T-helper 2 cell (primary cell): ENCODE data around the gene GPD1.

ENCODE experiments used
- DNase-seq, 5 experiments: peaks; one replicate each; pipeline versions ENCODE4 v3.0.0 to v3.0.0-alpha.2; 2012 to 2022
- total RNA-seq, 2 donors: gene quantifications; one replicate each; lab custom pipeline; 2026; lab: John Stamatoyannopoulos, UW

The GPD1 gene
- 0.40 to 2.2 reads per million in 2 donors for total RNA-seq

DNA sequence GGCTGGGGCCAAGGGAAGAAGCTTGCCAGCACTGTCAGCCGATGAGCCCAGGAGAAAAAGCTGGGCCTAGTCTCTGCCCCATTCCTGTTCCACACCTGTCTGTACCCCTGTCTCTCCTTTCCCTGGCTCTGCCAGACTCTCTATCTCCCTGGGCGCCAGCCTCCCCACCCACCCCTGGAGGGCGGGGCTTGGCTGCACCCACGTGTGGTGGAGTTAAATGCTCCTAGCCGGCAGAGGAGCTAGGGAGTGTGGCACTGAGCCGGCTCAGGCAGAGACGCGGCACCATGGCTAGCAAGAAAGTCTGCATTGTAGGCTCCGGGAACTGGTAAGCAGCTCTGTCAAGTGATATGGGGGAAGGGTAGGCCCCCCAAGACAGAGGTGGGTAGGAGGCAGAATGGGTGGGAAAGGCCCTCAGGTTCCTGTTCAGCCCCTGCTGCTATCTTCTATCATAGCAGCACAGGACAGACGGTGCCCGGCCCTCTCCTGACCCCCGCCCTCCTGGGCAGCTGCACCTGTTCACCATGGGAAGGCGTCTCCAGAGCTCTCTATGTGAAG, at the start of gene GPD1:
Gene GPD1 (plus strand): TSS at position 242 of the 555 bp plus-strand sequence. CDS start 43 bp downstream, at position 285.
- DNase-seq = peak in 2 of 5 experiments; percentile 12 to 15

DNA sequence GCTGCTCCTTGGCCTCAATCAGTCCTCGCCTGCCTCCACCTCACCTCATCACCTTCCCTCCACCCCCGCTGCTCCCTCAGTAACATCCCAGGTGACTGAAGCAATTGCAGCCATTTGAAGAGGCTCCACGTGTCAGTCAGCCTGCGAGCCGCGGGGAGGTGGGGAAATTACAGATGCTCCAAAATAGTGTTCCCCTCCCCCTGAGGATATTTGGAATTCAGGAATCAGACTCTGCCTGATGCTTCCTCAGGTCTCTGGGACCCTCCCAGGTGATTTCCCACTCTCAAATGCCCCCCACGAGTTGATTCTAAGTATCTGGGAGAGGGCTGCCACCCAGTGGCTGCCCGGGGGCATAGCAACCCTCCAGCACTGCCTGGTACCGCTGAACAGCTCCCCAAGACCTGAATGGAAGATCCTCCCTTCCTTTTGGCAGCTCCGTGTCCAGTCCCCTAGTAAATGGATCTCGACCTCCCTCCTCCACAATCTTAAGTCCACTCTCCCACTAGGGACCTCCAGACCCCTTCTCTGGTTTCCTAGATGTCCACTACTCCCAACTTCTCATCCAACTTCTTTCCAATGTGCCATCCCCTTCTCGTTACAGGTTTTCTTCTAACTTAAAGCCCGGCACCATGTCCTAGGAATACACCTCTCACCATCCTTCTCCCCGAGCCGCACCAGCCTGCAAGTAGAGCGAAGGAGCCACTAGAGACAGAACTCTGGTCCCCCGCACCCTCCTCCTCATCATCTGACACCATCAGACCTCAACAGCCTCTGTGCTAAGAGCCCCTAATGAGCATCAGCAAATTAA, 47.8 kb upstream of the GPD1 start:
- DNase-seq = peak in 4 of 5 experiments; percentile 26 to 56 (median 43)

DNA sequence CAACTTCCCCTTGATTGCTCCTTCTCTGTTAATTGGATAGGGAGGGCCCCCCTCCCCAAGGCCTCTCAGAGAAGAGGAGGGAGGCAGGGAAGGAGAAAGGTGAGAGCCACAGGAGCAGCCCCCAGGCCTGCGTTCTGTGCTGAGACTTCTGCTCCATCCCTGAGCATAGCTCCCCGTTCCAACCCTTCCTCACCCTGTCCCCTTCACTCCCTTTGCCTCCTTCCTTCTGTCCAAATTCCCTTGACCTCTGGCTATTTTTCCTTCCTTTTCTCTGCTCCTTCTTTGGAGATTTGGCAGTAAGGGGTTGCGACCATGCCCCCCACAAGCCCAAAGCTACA, 47.2 kb upstream of the GPD1 start:
- no peak for DNase-seq

DNA sequence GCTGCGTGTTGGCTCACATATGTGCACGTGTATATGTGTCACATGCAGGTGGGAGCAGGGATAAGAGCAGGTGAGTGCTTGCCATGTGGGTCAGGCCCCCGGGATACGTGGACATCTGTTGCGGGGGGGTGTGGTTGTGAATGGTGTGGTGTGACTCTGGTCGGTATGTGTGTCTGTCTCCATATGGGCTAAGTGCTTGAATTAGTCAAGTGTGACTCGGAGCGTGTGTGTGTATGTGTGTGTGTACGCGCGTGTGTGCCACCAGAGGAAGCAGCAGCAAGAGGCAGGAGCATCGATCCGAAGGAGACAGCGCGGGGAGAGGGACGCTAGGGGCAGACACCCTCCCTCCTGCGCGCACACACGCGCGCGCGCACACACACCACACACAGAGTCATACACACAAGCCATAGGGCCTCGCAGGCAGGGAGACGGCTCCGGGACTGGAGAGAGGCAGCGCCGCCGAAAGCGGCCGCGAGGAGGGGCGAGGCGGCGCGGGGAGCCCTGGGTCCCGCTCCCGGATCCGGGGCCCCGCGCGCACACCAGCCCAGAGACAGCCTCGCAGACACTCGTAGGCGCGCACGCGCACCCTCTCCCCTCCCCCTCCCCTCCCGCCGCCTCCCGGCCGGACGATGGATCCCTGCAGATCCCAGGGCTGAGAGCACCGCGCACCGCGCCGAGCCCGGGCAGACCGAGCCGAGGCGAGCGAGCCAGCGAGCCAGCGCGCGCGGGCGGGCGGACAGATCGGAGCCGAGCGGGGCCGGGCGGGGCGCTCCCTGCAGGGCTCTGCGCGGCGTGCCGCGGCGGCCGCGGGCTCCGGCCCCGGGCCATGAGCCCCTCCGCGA, 46.6 kb upstream of the GPD1 start, which contains the start of gene ASIC1:
Gene ASIC1 (plus strand): TSS at position 597 of the 842 bp plus-strand sequence. CDS start 1,171 bp downstream, outside the sequence.
- DNase-seq = peak in 2 of 5 experiments; percentile 22 to 72

DNA sequence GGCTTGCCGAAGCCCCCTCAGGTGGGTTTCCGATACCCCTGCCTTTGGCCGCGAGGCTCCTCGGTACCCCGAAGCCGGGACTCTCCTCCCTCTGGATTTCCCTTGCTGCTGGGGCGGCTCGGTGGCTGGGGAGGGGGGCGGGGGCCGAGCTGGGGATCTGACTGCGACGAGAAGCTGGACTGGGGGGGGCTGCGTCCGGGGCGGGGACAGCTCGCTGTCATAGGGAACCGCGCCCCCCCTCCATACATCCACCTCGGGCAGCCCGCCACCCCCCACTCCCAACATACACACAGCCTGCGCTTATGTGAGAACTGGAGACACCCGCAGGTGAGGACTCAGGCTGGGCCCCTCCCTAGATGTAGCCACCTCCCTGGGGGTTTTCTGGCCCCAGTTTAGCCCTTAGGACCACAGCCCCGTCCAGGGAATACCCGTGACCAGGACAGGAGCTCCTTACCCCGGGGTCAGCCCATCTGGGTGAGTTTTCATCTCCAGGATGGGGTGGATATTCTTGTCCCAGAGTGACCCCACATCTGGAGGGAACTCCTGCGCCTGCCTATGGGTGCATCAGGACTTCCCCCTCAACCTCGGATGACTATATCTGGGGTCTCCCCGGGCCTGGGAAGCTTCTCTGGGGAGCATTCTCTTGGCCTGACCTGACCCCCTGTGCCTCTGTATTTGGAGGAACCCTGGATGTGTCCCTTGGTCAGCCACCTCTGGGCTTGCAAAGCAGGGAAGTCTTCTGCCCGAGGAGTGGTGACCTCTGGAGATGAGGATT, 45.7 kb upstream of the GPD1 start:
- DNase-seq = no peak

DNA sequence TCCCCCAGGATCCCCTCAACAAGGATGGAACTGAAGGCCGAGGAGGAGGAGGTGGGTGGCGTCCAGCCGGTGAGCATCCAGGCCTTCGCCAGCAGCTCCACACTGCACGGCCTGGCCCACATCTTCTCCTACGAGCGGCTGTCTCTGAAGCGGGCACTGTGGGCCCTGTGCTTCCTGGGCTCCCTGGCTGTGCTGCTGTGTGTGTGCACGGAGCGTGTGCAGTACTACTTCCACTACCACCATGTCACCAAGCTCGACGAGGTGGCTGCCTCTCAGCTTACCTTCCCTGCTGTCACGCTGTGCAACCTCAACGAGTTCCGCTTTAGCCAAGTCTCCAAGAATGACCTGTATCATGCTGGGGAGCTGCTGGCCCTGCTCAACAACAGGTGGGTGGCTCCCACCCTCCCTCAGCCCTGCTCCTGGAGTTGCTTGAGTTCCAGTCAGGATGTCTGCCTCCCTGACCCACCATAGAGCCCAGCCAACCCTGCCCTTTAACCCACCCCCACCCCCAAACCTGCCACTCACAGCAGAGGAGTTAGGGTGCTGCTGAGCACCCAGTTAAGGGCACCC, 45.0 kb upstream of the GPD1 start:
- no peak for DNase-seq

DNA sequence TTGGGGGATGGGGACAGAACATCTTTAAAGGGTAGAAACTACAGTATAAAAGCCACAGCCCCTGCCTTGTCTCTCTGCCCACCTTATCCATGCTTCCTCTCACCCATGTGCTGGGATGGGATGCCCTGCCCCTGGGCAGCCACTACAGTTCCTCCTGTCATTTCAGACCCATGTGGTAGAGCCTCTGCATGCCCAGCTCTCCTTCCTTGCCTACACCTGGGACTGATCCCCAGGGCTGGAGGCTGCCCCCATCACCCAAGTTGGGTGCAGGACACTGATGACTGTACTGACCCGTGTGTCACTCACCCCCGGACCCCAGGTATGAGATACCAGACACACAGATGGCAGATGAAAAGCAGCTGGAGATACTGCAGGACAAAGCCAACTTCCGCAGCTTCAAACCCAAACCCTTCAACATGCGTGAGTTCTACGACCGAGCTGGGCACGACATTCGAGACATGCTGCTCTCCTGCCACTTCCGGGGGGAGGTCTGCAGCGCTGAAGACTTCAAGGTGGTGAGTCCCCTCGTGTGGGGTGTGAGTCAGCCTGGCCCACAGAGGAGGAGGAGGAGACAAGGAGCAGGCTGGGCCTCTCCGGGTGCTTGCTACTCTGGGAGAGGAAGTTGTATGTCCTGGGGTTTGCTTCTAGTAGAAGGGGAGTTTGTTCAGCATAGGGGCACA, 44.2 kb upstream of the GPD1 start:
- DNase-seq = peak in 1 of 5 experiments; percentile 58

DNA sequence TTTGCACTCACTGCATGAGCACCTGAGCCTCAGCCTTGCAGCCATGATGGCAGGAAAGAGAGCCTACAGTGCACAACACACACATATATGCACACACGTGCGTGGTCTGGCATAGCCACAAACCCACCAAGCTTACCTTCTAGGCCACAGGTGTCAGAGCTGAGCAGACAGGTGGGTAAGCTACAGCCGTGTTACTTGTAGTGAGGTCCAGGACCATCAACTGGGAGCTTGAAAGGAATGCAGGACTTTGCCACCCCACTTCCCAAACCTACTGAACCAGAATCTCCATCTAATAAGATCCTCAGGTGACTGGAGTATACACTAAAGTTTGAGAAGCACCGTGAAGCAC, 43.7 kb upstream of the GPD1 start:
- no peak for DNase-seq

DNA sequence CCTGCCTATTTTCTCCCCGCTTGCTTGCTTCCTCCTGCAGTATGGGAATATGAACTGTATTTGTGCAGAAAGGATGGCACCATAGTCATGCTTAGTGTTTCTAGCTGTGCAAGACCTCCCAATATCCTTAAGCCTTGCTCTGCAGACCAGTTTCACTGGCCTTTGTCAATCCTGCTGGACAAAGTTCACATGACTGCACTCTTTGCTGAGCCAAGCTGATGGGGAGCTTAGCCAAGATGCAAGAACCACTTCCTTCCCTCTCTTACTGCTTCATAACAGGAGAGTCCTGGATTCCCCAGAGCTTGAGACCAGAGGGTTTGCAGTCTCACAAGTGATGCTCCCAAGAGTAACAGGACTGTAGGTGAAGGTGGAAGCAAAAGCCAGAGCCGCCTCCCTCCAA, 42.6 kb upstream of the GPD1 start:
- DNase-seq = no peak

DNA sequence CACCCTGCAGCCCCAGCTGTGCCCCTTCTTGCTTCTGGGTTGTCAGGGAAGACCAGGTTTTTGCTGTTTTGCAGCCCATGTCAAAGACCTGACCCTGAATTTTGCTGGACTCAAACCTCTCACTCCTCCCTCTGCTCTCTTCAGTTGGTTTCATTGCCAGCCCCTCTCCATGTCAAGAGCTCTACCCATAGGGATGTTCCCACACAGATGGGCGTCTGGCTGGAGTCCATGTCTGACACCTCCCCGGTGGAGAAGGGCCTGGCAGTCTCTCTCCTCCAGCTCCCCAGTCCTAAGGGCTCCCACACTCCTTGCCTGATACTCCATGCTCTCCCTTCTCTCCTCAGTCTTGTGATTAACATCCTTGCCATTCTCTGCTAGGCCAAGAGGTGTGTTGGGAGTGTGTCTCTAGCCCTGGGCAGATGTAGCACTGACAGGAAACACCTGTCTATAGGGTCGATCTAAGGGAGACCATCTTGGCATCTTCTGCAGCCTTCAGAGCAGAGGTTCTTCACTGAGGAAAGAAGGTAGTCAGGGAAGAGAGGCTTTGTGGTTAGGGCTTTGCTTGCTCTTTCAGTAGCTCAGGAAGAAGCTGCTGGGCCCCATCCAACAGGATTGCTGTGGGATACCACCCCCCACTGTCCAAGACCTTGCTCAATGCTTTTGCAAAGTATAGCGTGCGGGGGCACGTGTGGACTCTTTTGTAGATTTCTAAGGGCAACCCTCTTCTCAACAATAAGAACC, 41.7 kb upstream of the GPD1 start:
- DNase-seq = no peak

DNA sequence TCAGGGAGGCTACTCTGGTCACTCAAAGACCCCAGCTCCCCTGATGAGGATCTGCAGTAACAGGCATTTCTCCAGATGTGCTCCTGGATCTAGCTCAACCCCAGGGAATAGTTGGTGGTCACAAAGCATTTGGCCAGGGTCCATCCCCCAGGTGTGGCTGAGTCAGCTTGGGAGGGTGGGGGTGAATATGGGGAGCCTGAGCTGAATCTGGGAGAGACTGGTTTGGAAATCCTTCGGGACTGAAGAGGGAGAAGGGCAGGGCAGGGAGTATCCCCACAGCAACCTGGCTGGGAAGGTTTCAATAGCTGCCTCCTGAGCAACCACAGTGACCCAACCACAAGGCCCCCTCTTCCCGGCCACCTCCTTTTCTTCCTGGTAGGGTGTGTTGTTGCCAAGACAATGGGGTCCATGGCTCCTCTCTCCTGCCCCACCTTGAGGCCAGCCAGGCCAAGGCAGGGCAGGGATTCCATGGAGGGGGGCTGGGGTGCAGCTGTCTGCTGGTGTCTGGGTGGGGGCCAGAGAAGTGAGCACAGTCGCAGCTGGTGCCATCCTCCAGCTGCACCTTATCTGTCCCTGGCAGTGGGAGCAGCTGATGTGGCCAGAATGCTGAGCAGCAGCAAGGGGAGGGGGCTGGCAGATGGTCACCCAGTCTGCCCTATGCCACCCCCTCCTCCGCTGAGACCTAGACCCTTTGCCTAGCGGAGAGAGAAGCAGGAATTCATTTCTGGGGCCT, 40.9 kb upstream of the GPD1 start:
- no peak for DNase-seq

DNA sequence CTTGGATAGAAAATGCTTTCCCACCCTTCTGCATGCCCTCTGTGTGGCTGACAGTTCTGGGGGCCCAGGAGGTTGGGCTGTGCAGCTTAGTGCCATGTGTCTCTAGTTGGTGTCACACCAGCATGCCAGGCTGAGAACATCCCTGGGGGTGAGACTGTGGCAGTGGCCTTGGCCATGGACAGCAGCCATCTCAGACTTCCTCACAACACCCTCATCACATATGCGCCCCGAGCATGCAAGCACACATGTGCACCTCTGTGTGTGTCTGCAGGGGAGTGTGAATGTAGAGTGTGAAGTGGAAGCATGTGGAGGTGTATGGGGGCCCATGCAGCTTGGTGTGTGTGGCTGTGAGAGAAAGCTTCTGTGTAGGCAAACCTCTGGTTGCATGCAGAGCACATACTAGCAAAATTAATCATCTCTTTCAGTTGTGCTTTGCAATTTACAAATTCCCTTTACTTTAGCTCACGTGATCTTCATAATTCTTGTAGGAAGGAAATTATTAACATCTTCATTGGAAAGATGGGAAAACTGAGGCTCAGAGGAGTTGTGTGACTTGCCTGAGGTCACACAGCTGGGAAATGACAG, 38.0 kb upstream of the GPD1 start:
- no peak for DNase-seq

DNA sequence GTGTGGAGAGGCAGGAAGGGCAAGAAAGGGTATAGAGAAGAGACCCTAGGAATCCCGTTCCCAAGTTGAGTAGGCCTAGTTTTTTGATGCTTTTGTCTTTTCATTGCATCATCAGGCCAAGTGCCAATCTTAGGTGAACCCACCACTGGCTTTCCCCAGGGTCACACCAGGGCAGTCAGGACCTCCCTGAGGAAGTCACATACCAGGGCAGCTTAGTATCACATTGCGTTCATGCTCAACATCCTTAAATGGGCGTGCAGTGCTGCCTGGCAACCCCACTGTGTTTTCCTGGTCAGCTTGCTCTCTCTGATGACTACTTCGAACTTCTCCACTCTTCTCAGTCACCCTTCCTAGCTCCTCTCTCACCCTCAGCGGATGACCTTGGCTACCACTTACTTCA, 37.4 kb upstream of the GPD1 start:
- DNase-seq = no peak

DNA sequence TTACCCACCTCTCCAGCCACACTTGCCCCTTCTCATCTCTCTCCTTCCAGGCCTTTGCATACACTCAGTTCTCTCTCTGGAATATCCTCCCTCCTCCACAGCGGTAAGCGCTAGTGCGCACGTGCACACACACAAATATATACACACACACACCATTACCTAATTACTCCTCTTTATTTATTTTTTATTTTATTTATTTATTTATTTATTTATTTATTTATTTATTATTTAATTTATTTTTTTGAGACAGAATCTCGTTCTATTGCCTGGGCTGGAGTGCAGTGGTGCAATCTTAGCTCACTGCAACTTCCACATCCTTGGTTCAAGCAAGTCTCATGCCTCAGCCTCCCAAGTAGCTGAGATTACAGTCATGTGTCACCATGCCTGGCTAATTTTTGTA, 34.7 kb upstream of the GPD1 start:
- no peak for DNase-seq

DNA sequence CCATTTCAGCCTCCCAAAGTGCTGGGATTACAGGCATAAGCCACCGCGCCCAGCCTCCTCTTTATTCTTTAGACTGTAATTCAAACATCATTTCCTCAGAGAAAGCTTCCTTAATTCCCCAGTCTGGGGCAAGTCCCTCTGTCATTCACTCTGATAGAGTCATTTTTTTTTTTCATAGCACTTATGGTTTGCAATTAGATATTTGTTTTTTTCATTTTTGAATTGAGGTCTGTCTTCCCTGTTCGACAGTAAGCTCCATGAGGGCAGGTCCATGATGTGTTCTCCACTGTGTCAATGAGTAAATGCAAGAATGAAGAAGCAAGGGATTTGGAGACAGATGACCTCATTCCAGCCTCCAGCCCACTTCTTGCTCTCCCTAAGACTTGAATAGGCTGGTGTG, 34.3 kb upstream of the GPD1 start:
- DNase-seq = no peak

DNA sequence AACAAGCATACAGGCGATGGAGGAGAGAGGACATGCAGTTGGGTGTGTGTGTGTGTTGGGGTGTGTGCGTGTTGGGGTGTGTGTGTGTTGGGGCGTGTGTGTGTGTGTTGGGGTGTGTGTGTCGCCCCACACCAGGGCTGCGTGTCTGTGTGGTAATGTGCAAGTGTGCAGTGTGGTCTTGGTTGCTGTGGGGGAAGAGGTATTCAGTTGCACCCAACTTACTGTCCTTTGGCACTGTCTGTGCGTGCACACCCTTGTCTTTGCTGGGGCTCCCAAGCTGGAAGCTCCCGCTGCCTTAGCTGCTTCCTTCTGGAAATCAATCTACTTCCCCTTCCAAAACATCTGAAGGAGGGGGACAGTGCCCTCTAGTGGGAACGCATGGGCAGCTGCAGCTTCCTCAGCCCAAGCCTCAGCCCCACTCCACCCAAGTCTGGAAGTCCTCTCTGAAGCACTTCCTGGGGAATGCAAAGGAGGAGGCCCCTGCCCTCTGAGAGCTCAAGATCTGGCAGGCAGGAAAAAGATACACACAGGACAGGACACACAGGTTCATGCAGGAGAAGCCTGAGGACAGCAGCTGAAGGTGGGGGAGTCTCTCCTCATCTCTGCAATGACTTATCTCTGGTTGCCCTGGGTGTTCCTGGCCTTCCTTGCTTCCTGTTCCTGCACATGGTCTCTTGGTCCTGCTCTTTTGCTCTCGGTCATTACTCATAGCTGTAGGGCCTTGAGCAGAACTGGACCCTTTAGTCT, 33.3 kb upstream of the GPD1 start:
- peak in 3 of 5 experiments; percentile 47 to 65 (median 50) for DNase-seq

DNA sequence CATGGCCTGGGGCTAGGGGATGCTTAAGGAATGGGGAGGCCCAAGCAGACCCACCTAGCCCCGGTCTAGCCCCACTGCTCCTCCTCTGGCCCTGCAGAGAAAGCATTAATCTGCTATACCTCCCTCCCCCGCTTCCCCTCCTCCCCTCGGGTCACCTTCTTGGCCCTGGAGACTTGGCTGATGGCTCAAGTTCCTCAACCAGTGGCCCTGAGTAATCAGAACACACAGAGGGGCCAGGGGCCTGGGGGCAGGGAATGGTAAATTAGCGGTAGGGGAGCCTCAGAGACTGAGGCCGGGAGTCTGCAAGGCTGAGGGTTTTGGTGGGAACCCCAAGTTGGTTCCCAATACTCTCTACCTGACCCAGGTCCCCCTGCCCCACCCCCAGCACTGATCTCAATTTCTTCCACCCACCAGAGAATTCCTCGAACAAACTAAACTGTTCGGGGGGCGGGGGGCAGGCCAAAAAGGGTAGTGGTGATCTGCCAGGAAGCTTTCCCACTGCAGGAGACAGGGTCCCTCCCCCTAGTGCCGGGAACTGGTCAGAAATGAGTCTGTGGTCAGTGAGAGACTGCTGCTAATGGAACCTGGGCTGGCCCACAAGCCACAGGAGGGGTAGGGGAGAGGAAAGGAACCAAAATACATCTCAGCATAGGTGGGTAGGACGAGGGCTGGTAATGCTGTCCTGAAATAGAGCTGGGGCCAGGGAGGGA, 31.5 kb upstream of the GPD1 start:
- DNase-seq = no peak

DNA sequence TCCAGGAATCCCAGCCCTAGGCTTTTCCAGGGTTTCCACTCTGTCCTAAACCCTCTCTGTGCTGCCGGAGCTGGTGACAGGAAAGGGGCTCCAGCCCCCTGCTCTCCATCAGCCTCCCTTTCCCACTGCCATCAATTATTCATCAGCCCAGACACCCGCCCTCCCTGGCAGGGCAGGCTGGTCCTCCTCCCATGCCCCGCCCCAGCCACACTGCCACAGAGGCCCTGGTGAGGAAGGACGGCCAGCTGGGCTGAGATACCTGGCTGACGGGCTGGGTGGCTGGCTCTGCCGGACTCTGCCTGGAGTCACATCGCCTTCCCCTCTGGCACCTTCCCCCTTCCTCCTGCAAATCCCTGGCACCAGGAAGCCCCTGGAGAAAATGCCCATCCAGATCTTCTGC, 30.6 kb upstream of the GPD1 start:
- DNase-seq = no peak
